Measurements from ENCODE around the gene PAGE4. TPM values are rescaled to one million over a fixed set of nuclear protein-coding genes. Genes with fewer than 3 reads are reported as not detected.

The PAGE4 gene
- polyA plus RNA-seq, 1 of the 3 experiments (the other 2 are of a cell fraction): not detected

DNA sequence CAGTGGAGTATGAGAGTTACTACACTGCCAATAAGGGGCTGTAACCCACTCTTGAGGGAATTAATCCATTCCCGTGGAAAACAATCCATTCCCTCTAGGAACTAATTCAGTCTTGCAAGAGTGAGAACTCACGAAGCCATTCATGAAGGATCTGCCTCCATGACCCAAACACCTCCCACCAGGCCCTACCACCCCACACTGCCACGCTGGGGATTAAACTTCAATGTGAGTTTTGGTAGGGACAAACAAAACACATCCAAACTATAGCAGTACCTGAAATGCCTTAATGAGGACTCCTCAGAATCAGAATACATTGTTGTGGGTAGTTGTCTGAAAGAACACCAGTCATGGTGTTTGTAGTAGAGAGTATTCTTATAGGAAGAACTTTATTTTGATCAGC is 19.2 kb downstream of the PAGE4 start:
- Histone ChIP-seq H3K36me3 (replicated peaks in 1 of 2; ENCODE audit: control insufficient read depth in 1 of 2, insufficient read depth in 2 of 2, low read length in 1 of 2) (no peaks in the 10 kb centered on the region), H3K27ac (ENCODE audit: low read depth in 2 of 2, low read length in 1 of 2) (no peak overlapping the region), H3K9me2 (no peaks in the 10 kb centered on the region), H4K20me1 (ENCODE audit: insufficient read depth) (no peaks in the 10 kb centered on the region), H3K79me2 (ENCODE audit: insufficient read depth) (no peaks in the 10 kb centered on the region), H3K9me3 (no peaks in the 10 kb centered on the region), H3K27me3 (ENCODE audit: insufficient read depth) (peaks cover 15% of the 10 kb centered on the region; the same call in 1 of the 2 replicates), H3K4me2 (no peak overlapping the region), H3K4me1 (ENCODE audit: control insufficient read depth in 1 of 2, insufficient read depth in 2 of 2, low read depth in 1 of 2, low read length in 1 of 2) (no peaks in the 10 kb centered on the region), H3F3A (replicated peaks; ENCODE audit: insufficient read depth) (no peaks in the 10 kb centered on the region), H3K9ac (no peak overlapping the region), H2AFZ (ENCODE audit: low read depth) (no peak overlapping the region), H3K4me3 (ENCODE audit: low read depth in 2 of 2, low read length in 1 of 2) (no peak overlapping the region)
- ChIA-PET CTCF (interaction anchor here (1.1 to 2.5 kb wide), 4 partner anchors 9 to 31 kb away, joined by 3 to 18 read pairs (median 4); no protein-coding TSS in a partner anchor), POLR2A (no interaction called here)
- DNase-seq: no peak
- WGBS (ENCODE audit: low lambda C conversion rate): 4% methylated on average over 3 of the region's 3 CpGs
- TF ChIP-seq RCOR1 (IDR thresholded peaks at IDR 0.05; ENCODE audit: low read length) (no peak), FOXM1 (IDR thresholded peaks at IDR 0.05; ENCODE audit: low read depth) (no peak), TAF1 (IDR thresholded peaks at IDR 0.05; ENCODE audit: borderline replicate concordance, low read depth, low read length) (no peak), GABPA (IDR thresholded peaks at IDR 0.05; ENCODE audit: low read depth) (no peak), CHD2 (IDR thresholded peaks at IDR 0.05; ENCODE audit: low read length, partially characterized antibody) (no peak), JUND (IDR thresholded peaks at IDR 0.05) (no peak), TCF12 (IDR thresholded peaks at IDR 0.05) (no peak)
- TF ChIP-seq, protein P1, sequence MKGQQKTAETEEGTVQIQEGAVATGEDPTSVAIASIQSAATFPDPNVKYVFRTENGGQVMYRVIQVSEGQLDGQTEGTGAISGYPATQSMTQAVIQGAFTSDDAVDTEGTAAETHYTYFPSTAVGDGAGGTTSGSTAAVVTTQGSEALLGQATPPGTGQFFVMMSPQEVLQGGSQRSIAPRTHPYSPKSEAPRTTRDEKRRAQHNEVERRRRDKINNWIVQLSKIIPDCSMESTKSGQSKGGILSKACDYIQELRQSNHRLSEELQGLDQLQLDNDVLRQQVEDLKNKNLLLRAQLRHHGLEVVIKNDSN (IDR thresholded peaks at IDR 0.05; ENCODE audit: borderline replicate concordance, low read depth): no peak
- TF ChIP-seq, protein P2, sequence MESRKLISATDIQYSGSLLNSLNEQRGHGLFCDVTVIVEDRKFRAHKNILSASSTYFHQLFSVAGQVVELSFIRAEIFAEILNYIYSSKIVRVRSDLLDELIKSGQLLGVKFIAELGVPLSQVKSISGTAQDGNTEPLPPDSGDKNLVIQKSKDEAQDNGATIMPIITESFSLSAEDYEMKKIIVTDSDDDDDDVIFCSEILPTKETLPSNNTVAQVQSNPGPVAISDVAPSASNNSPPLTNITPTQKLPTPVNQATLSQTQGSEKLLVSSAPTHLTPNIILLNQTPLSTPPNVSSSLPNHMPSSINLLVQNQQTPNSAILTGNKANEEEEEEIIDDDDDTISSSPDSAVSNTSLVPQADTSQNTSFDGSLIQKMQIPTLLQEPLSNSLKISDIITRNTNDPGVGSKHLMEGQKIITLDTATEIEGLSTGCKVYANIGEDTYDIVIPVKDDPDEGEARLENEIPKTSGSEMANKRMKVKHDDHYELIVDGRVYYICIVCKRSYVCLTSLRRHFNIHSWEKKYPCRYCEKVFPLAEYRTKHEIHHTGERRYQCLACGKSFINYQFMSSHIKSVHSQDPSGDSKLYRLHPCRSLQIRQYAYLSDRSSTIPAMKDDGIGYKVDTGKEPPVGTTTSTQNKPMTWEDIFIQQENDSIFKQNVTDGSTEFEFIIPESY (IDR thresholded peaks at IDR 0.05; ENCODE audit: borderline replicate concordance, low read depth): no peak

DNA sequence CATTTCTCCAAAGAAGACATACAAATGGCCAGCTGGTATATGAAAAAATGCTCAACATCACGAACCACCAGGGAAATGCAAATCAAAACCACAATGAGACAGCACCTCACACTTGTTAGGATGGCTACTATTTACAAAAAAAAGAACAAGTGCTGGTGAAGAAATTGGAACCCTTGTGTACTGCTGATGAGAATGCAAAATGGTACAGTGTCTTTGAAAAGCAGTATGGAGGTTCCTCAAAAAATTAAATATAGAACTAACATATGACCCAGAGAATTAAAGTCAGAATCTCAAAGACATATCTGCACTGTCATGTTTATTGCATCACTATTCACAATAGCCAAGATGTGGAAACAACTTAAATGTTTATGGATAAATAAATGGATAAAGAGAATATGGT is 20.9 kb downstream of the PAGE4 start:
- no peaks in the 10 kb centered on the region for H4K20me1 ChIP-seq (ENCODE audit: insufficient read depth)
- TF ChIP-seq GABPA (IDR thresholded peaks at IDR 0.05; ENCODE audit: low read depth) (no peak), ELF1 (IDR thresholded peaks at IDR 0.05) (no peak), CHD2 (IDR thresholded peaks at IDR 0.05; ENCODE audit: low read length, partially characterized antibody) (no peak), EP300 (IDR thresholded peaks at IDR 0.05; ENCODE audit: borderline replicate concordance in 1 of 2, low read depth in 1 of 2, low read length in 1 of 2) (no peak), TEAD4 (IDR thresholded peaks at IDR 0.05; ENCODE audit: borderline replicate concordance, insufficient read depth) (no peak), YY1 (IDR thresholded peaks at IDR 0.05; ENCODE audit: low read depth) (no peak)
- TF ChIP-seq, protein P1 (IDR thresholded peaks at IDR 0.05; ENCODE audit: borderline replicate concordance, low read depth): no peak
- TF ChIP-seq, protein P3, sequence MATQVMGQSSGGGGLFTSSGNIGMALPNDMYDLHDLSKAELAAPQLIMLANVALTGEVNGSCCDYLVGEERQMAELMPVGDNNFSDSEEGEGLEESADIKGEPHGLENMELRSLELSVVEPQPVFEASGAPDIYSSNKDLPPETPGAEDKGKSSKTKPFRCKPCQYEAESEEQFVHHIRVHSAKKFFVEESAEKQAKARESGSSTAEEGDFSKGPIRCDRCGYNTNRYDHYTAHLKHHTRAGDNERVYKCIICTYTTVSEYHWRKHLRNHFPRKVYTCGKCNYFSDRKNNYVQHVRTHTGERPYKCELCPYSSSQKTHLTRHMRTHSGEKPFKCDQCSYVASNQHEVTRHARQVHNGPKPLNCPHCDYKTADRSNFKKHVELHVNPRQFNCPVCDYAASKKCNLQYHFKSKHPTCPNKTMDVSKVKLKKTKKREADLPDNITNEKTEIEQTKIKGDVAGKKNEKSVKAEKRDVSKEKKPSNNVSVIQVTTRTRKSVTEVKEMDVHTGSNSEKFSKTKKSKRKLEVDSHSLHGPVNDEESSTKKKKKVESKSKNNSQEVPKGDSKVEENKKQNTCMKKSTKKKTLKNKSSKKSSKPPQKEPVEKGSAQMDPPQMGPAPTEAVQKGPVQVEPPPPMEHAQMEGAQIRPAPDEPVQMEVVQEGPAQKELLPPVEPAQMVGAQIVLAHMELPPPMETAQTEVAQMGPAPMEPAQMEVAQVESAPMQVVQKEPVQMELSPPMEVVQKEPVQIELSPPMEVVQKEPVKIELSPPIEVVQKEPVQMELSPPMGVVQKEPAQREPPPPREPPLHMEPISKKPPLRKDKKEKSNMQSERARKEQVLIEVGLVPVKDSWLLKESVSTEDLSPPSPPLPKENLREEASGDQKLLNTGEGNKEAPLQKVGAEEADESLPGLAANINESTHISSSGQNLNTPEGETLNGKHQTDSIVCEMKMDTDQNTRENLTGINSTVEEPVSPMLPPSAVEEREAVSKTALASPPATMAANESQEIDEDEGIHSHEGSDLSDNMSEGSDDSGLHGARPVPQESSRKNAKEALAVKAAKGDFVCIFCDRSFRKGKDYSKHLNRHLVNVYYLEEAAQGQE (IDR thresholded peaks at IDR 0.05; ENCODE audit: low read depth, low read length): no peak
- H3K9me2 ChIP-seq: no peaks in the 10 kb centered on the region
- H3K4me1 ChIP-seq (ENCODE audit: control insufficient read depth in 1 of 2, insufficient read depth in 2 of 2, low read depth in 1 of 2, low read length in 1 of 2): no peaks in the 10 kb centered on the region
- no peaks in the 10 kb centered on the region for H3F3A ChIP-seq (replicated peaks; ENCODE audit: insufficient read depth)
- no peaks in the 10 kb centered on the region for H3K9me3 ChIP-seq
- no peaks in the 10 kb centered on the region for H3K79me2 ChIP-seq (ENCODE audit: insufficient read depth)
- DNase-seq: no peak
- POLR2A ChIA-PET: no interaction called here
- no peak overlapping the region for H3K27ac ChIP-seq (ENCODE audit: low read depth in 2 of 2, low read length in 1 of 2)
- H3K27me3 ChIP-seq (ENCODE audit: insufficient read depth): peaks cover 15% of the 10 kb centered on the region; the same call in 1 of the 2 replicates
- CTCF ChIA-PET: no interaction called here
- no peak overlapping the region for H3K4me2 ChIP-seq
- no peaks in the 10 kb centered on the region for H3K36me3 ChIP-seq (replicated peaks in 1 of 2; ENCODE audit: control insufficient read depth in 1 of 2, insufficient read depth in 2 of 2, low read length in 1 of 2)
- H3K9ac ChIP-seq: no peak overlapping the region
- H3K4me3 ChIP-seq (ENCODE audit: low read depth in 2 of 2, low read length in 1 of 2): no peak overlapping the region
- no peak overlapping the region for H2AFZ ChIP-seq (ENCODE audit: low read depth)
- 13% methylated on average over 1 of the region's 1 CpG for WGBS (ENCODE audit: low lambda C conversion rate)

Data from SK-N-SH (cell line).